MM.1S (cell line): ENCODE results near the gene ZNF701.
"Not testable (repeated sequence)": the region's sequence is repeated elsewhere in the genome, so short reads cannot be mapped to it uniquely, and the experiment has no call there.

Experiments used
- DNase-seq: peaks from one replicate; pipeline ENCODE4 v3.0.0-alpha.2; 2015
- H2AFZ ChIP-seq: fragments of 300-600 bp; sonication (generic); 2 replicates; pipeline ENCODE4 v1.6.0; 2016; ENCODE audit warnings: antibody characterized with exemption, low read length
- H3F3A ChIP-seq: fragments of 300-600 bp; sonication (generic); 2 replicates; pipeline ENCODE4 v1.6.1; 2016; ENCODE audit warnings: mild to moderate bottlenecking, antibody characterized with exemption, low read length, moderate library complexity, mixed read lengths; ENCODE audit not compliant: insufficient read depth
- H3K27ac ChIP-seq: fragments of 300-600 bp; sonication (generic); 2 replicates; pipeline ENCODE4 v1.5.1; 2016; ENCODE audit warnings: mild to moderate bottlenecking, low read length
- H3K27me3 ChIP-seq: fragments of 300-600 bp; sonication (generic); replicated peaks from 2 replicates; pipeline ENCODE4 v1.6.0; 2016; ENCODE audit warnings: low read length; ENCODE audit not compliant: insufficient read depth
- H3K36me3 ChIP-seq: fragments of 300-600 bp; sonication (generic); replicated peaks from 2 replicates; pipeline ENCODE4 v1.6.1; 2016; ENCODE audit warnings: mild to moderate bottlenecking, low read length, mixed read lengths; ENCODE audit not compliant: insufficient read depth
- H3K4me1 ChIP-seq: fragments of 300-600 bp; sonication (generic); 2 replicates; pipeline ENCODE4 v1.6.1; 2016; ENCODE audit warnings: low read length, mixed read lengths
- H3K4me2 ChIP-seq: fragments of 300-600 bp; sonication (generic); 2 replicates; pipeline ENCODE4 v1.6.0; 2016; ENCODE audit warnings: low read depth, low read length
- H3K4me3 ChIP-seq: fragments of 300-600 bp; sonication (generic); 2 replicates; pipeline ENCODE4 v1.5.1; 2016; ENCODE audit warnings: low read length, mixed read lengths
- H3K79me2 ChIP-seq: fragments of 300-600 bp; sonication (generic); 2 replicates; pipeline ENCODE4 v1.6.1; 2016; ENCODE audit warnings: mixed run types, low read length, mixed read lengths
- H3K9ac ChIP-seq: fragments of 300-600 bp; sonication (generic); 2 replicates; pipeline ENCODE4 v1.6.1; 2016; ENCODE audit warnings: low read length, mixed read lengths
- H3K9me2 ChIP-seq: fragments of 300-600 bp; sonication (generic); replicated peaks from 2 replicates; pipeline ENCODE4 v1.6.1; 2016; ENCODE audit warnings: mild to moderate bottlenecking, low read length, mixed read lengths; ENCODE audit not compliant: insufficient read depth
- H3K9me3 ChIP-seq: fragments of 300-600 bp; sonication (generic); replicated peaks from 2 replicates; pipeline ENCODE4 v1.6.1; 2016; ENCODE audit warnings: mild to moderate bottlenecking, low read length, mixed read lengths; ENCODE audit not compliant: insufficient read depth
- H4K20me1 ChIP-seq: fragments of 300-600 bp; sonication (generic); 2 replicates; pipeline ENCODE4 v1.6.1; 2016; ENCODE audit warnings: mild to moderate bottlenecking, low read length, moderate library complexity, mixed read lengths; ENCODE audit not compliant: insufficient read depth
- CTCF ChIP-seq: fragments of 300-600 bp; sonication (generic); IDR thresholded peaks from 2 replicates; pipeline ENCODE4 v1.5.1; 2016; ENCODE audit warnings: antibody characterized with exemption, low read length, mixed read lengths
- EZH2 ChIP-seq: fragments of 300-600 bp; sonication (generic); optimal IDR thresholded peaks from 2 replicates; pipeline ENCODE3; 2017; ENCODE audit warnings: low read depth, mild to moderate bottlenecking, antibody characterized with exemption, low read length, mixed read lengths
- EZH2phosphoT487 ChIP-seq: fragments of 300-600 bp; sonication (generic); IDR thresholded peaks from 2 replicates; pipeline ENCODE4 v1.6.1; 2018; ENCODE audit warnings: antibody characterized with exemption, low read length

The ZNF701 gene

GRCh38 chr19:52621376-52621775, 51.3 kb downstream of the ZNF701 start:
- Histone ChIP-seq H3K36me3 (no peaks in the 10 kb centered on the region), H3K79me2 (no peaks in the 10 kb centered on the region)

DNA sequence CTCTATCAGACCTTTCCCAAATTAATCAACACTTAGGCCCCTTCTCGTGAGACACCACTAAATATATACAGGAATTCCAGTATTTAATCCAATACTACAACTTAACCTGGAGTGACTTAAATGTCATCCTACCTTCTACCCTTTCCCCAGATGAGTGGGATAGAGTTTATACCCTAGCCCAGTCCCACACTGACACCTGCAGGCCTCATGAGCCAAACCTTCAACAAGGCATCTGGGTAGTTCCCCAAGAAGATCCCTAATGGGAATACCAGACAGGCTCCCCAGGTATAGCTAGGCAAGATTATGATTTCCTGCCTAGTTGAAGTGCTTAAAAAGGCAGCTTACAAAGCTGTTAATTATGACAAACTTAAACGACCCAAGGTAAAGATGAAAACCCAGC, 52.2 kb downstream of the ZNF701 start:
- Histone ChIP-seq H4K20me1 (no peaks in the 10 kb centered on the region), H3K9me3 (no peaks in the 10 kb centered on the region), H3K36me3 (no peaks in the 10 kb centered on the region), H3K9ac (no peak overlapping the region), H3K9me2 (no peaks in the 10 kb centered on the region), H3K4me1 (no peaks in the 10 kb centered on the region), H3K27me3 (no peaks in the 10 kb centered on the region), H3F3A (no peaks in the 10 kb centered on the region), H3K4me2 (no peak overlapping the region), H3K27ac (no peak overlapping the region), H3K4me3 (no peak overlapping the region), H2AFZ (no peak overlapping the region), H3K79me2 (no peaks in the 10 kb centered on the region)
- no peak for DNase-seq
- TF ChIP-seq CTCF (no peak), EZH2phosphoT487 (no peak), EZH2 (no peak)

More at GRCh38 chr19:52621376-52621775, 51.3 kb downstream of the ZNF701 start:
- no peak overlapping the region for H3K9ac ChIP-seq
- H3K27ac ChIP-seq: no peak overlapping the region
- no peak overlapping the region for H3K4me3 ChIP-seq
- H4K20me1 ChIP-seq: no peaks in the 10 kb centered on the region
- H3K4me2 ChIP-seq: no peak overlapping the region
- TF ChIP-seq CTCF: no peak
- TF ChIP-seq EZH2phosphoT487: no peak
- no peak for TF ChIP-seq EZH2
- no peaks in the 10 kb centered on the region for H3K9me2 ChIP-seq
- H3K9me3 ChIP-seq: no peaks in the 10 kb centered on the region
- no peaks in the 10 kb centered on the region for H3K27me3 ChIP-seq
- no peak for DNase-seq
- H2AFZ ChIP-seq: no peak overlapping the region
- no peaks in the 10 kb centered on the region for H3F3A ChIP-seq
- no peaks in the 10 kb centered on the region for H3K4me1 ChIP-seq

DNA sequence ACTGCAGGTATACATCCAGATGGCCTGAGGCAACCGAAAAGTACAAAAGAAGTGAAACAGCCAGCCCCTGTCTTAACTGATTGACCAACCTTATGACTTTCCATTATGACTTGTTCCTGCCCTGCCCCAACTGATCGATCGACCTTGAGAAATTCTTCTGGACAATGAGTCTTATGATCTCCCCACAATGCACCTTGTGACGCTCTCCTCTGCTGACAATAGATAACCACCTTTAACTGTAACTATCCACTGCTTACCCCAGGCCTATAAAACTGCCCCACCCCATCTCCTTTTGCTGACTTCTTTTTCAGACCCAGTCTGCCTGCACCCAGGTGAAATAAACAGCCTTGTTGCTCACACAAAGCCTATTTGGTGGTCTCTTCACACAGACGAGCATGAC, 56.8 kb downstream of the ZNF701 start:
- H2AFZ ChIP-seq: no peak overlapping the region
- no peak overlapping the region for H3K4me2 ChIP-seq
- no peaks in the 10 kb centered on the region for H3K9me3 ChIP-seq
- no peak overlapping the region for H3K4me3 ChIP-seq
- no peaks in the 10 kb centered on the region for H3K27me3 ChIP-seq
- H3F3A ChIP-seq: no peaks in the 10 kb centered on the region
- TF ChIP-seq EZH2phosphoT487 (no peak), EZH2 (no peak), CTCF (no peak)
- no peaks in the 10 kb centered on the region for H3K79me2 ChIP-seq
- no peak for DNase-seq
- H4K20me1 ChIP-seq: no peaks in the 10 kb centered on the region
- no peak overlapping the region for H3K27ac ChIP-seq
- H3K9ac ChIP-seq: no peak overlapping the region
- H3K9me2 ChIP-seq: no peaks in the 10 kb centered on the region
- H3K4me1 ChIP-seq: no peaks in the 10 kb centered on the region
- H3K36me3 ChIP-seq: no peaks in the 10 kb centered on the region

- H3K4me3 ChIP-seq, H2AFZ ChIP-seq, H3K4me1 ChIP-seq, H3K27ac ChIP-seq, H3K9me2 ChIP-seq, H3K79me2 ChIP-seq, H3K27me3 ChIP-seq, H3K36me3 ChIP-seq, H3K9ac ChIP-seq, H3F3A ChIP-seq, H3K4me2 ChIP-seq, H3K9me3 ChIP-seq, DNase-seq, H4K20me1 ChIP-seq: not testable (repeated sequence)
These were observed 57.4 kb downstream of the ZNF701 start for GRCh38 chr19:52627441-52627840.
